ENCODE data around the gene NRL. TPM values are rescaled to one million over a fixed set of nuclear protein-coding genes. Genes with fewer than 3 reads are reported as not detected.

NRL gene
- polyA plus RNA-seq, 2 of the 4 experiments (the other 2 are of a cell fraction) = 0.93 to 0.97 TPM

DNA sequence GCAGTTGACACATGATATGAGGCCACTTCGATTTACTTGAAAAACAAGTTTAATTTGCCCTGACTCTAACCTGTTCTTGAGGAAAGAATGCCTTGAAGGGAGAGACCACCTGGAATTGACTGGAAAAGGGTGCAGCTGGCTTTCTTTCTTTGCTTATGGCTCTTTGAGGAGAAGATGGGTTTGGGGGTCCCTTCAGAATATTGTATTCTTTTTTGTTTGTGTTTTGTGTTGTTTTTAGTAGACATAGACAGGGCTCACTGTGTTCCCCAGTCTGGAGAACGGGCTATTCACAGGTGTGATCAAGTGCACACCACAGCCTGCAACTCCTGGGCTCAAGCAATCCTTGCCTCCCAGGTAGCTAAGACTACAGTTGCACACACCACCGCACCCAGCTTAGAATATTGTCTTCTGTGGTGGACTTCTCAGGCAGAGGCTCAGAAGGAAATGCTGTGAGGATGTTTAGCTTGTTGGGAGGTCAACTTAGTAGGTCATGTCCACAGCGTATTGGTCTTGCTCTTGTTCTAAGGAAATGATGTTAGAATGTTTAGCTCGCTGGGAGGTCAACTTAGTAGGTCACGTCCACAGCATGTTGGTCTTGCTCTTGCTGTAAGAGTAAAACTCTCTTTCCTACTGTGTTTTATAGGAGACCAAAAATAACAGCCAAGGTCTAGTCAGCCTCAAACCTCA, 1.5 kb upstream of the NRL start (continued):
- no peak for TF ChIP-seq RARB (CRISPR knock-in tag; IDR thresholded peaks at IDR 0.05)
- TF ChIP-seq, protein P1, sequence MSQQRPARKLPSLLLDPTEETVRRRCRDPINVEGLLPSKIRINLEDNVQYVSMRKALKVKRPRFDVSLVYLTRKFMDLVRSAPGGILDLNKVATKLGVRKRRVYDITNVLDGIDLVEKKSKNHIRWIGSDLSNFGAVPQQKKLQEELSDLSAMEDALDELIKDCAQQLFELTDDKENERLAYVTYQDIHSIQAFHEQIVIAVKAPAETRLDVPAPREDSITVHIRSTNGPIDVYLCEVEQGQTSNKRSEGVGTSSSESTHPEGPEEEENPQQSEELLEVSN (IDR thresholded peaks at IDR 0.05; ENCODE audit: borderline replicate concordance, low read depth) = no peak
- TF ChIP-seq KDM5A (IDR thresholded peaks at IDR 0.05) = no peak
- no peak for TF ChIP-seq NPAS2 (CRISPR knock-in tag; IDR thresholded peaks at IDR 0.05; ENCODE audit: borderline replicate concordance)

GRCh38 chr14:24115422-24116127, 826 bp upstream of the NRL start:
- peak overlapping the region; percentile 89 for H3K4me2 ChIP-seq
- 15% methylated on average over 14 of the region's 14 CpGs for WGBS (ENCODE audit: missing lambda C conversion rate)
- peaks cover 11% of the 10 kb centered on the region; the same call in 1 of the 3 replicates for H3K4me1 ChIP-seq
- no peak for TF ChIP-seq HES2 (IDR thresholded peaks at IDR 0.05)
- TF ChIP-seq PBX3 (IDR thresholded peaks at IDR 0.05) = no peak
- TF ChIP-seq MYC (IDR thresholded peaks at IDR 0.05; ENCODE audit: borderline replicate concordance, low read length) = no peak
- no peak for TF ChIP-seq CHD4 (IDR thresholded peaks at IDR 0.05; ENCODE audit: borderline replicate concordance)
- no peak for TF ChIP-seq FOSL2 (IDR thresholded peaks at IDR 0.05)
- TF ChIP-seq FOSL2 (CRISPR knock-in tag; IDR thresholded peaks at IDR 0.05) = no peak
- TF ChIP-seq KDM1A (IDR thresholded peaks at IDR 0.05; ENCODE audit: low read depth) = no peak
- no peak for TF ChIP-seq MAZ (IDR thresholded peaks at IDR 0.05; ENCODE audit: borderline replicate concordance, low read depth, low read length)
- no peak for TF ChIP-seq RFX5 (IDR thresholded peaks at IDR 0.05)
- no peak for TF ChIP-seq HOXB5 (CRISPR knock-in tag; IDR thresholded peaks at IDR 0.05)
- TF ChIP-seq KDM5A (IDR thresholded peaks at IDR 0.05) = no peak
- TF ChIP-seq NFE2L2 (conservative IDR thresholded peaks at IDR 0.05; ENCODE audit: low read length) = no peak
- TF ChIP-seq MAX (IDR thresholded peaks at IDR 0.05) = no peak
- TF ChIP-seq NR3C1 (IDR thresholded peaks at IDR 0.05) = no peak
- TF ChIP-seq SMC3 (IDR thresholded peaks at IDR 0.05) = no peak
- TF ChIP-seq ZNF302 (CRISPR knock-in tag; IDR thresholded peaks at IDR 0.05) = no peak
- no peak for TF ChIP-seq EHF (CRISPR knock-in tag; IDR thresholded peaks at IDR 0.05)
- TF ChIP-seq, protein P2, sequence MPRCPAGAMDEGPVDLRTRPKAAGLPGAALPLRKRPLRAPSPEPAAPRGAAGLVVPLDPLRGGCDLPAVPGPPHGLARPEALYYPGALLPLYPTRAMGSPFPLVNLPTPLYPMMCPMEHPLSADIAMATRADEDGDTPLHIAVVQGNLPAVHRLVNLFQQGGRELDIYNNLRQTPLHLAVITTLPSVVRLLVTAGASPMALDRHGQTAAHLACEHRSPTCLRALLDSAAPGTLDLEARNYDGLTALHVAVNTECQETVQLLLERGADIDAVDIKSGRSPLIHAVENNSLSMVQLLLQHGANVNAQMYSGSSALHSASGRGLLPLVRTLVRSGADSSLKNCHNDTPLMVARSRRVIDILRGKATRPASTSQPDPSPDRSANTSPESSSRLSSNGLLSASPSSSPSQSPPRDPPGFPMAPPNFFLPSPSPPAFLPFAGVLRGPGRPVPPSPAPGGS (IDR thresholded peaks at IDR 0.05) = no peak
- TF ChIP-seq HDAC2 (IDR thresholded peaks at IDR 0.05) = no peak
- peak overlapping the region; percentile 67 to 95 for H3K27ac ChIP-seq
- ChIA-PET POLR2A (interaction anchor here (0.7 to 2.9 kb wide), 16 partner anchors 9 to 794 kb away, joined by 3 to 55 read pairs (median 9); partner anchors contain the start of genes CARMIL3, DHRS4L2, EMC9 and IRF9), CTCF (interaction anchor here (0.7 to 5.6 kb wide), 8 partner anchors 10 to 143 kb away, joined by 3 to 44 read pairs (median 8); partner anchors contain the start of gene IRF9)
- H3K4me3 ChIP-seq = peak overlapping the region; percentile 62
- FAIRE-seq (no peak), ATAC-seq (no peak), DNase-seq (ENCODE audit: low read depth in 1 of 2, low spot score in 1 of 2) (no peak)
- H3K9me3 ChIP-seq = no peaks in the 10 kb centered on the region
